Muscle layer of colon (tissue), 2 donors: ENCODE results near the gene ALDOC.

Source experiments
- H3K27ac ChIP-seq: one replicate; pipeline ENCODE4 v1.7.0; 2013; ENCODE audit warnings: low read depth, mild to moderate bottlenecking, low read length, moderate library complexity
- H3K27me3 ChIP-seq, 2 donors: one replicate each; pipeline ENCODE4 v1.7.0; 2013; ENCODE audit warnings: low read length in 2 of 2, mild to moderate bottlenecking in 2 of 2; ENCODE audit not compliant: insufficient read depth in 2 of 2, control insufficient read depth in 1 of 2
- H3K36me3 ChIP-seq: one replicate; pipeline ENCODE4 v1.7.0; 2013; ENCODE audit warnings: mild to moderate bottlenecking, low read length; ENCODE audit not compliant: insufficient read depth
- H3K4me1 ChIP-seq: one replicate; pipeline ENCODE4 v1.7.0; 2013; ENCODE audit warnings: mild to moderate bottlenecking, low read length; ENCODE audit not compliant: insufficient read depth
- H3K4me3 ChIP-seq, 2 donors: one replicate each; pipeline ENCODE4 v1.7.0; 2013; ENCODE audit warnings: low read length in 2 of 2, low read depth in 1 of 2, mild to moderate bottlenecking in 1 of 2, moderate library complexity in 1 of 2
- H3K9ac ChIP-seq: one replicate; pipeline ENCODE4 v1.7.0; 2013; ENCODE audit warnings: low read length
- H3K9me3 ChIP-seq: one replicate; pipeline ENCODE4 v1.7.0; 2013; ENCODE audit warnings: mild to moderate bottlenecking, low read length
- donor health status: abdominal sarcoma.
- donor health status: Adenocarcinoma of cecum.

The ALDOC gene

DNA sequence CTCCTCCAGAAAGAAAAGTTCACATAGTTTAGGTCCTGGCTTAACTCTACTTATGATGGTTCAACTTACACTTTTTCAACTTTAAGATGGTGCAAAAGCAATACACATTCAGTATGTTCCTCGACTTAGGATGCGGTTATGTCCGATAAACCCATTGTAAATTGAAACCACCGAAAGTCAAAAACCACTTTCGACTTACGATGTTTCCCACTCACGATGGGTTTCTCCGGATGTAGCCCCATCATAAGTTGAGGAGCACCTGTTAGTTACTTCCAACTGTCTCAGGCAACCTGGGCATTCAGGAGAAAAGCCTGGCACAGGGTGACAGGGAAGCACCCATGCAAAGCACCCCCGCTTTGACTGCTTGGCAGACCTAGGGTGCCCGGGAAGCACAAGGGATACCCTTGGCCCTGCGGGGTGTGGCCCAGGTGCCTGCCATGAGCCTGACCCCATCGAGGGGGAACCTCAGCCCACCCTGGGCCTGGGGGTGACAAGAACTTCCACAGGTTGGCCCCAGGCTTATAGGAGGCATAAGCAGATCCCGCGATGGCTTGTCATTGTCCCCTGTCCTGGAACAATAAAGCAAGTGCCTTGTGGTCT lies 38.3 kb downstream of the ALDOC start:
- Histone ChIP-seq H3K9me3 (no peaks in the 10 kb centered on the region), H3K36me3 (no peaks in the 10 kb centered on the region), H3K9ac (no peak overlapping the region), H3K4me1 (no peaks in the 10 kb centered on the region), H3K27me3 (no peaks in the 10 kb centered on the region), H3K27ac (no peak overlapping the region), H3K4me3 (no peak overlapping the region)

DNA sequence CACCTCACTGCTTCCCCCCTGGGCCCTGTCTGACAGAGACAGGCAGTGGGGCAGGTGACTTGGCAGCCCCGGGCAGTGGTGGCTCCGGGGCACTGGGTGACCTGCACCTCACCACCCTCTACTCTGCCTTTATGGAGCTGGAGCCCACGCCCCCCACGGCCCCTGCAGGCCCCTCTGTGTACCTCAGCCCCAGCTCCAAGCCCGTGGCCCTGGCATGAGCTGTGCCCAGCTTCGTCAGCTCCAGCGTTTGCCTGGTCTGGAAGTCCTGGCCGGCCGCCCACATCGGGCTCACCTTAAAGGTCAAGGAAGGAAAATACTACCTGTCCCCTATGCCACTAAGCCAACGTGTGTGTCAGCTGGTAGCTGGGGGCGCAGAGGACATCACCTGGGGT lies 39.5 kb downstream of the ALDOC start:
- Histone ChIP-seq H3K9ac (no peak overlapping the region), H3K36me3 (no peaks in the 10 kb centered on the region)

DNA sequence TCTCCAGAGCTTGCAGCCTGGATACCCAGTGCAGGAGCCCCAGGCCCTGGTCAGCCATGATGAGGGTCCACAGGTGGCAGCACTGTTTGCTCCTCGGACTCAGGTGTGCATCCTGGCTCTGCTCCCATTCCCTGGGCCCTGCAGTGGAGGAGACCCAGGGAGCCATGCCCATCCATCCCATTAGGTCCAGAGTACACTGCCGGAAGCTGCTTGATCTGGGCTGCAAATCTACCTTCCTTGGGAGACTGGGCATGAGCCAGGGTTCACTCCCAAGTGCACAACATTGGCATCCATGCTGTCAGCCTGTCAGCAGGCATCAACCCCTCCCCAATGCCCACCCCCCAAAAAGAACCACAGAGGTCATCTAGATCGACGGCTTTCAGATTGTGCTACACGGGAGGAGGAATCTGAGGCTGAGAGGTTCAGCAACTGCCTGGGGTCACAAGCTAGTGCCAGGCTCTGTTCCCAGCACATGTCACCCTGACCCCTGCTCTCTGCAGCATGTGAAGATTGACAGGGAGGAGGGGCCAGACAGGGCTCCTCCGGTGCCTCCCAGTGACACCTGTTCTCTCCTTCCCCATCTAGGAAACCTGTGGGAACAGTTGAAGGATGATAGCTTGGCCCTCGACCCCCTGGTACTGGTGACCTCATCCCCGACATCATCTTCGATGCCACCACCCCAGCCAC lies 40.0 kb downstream of the ALDOC start:
- no peaks in the 10 kb centered on the region for H3K4me1 ChIP-seq
- no peaks in the 10 kb centered on the region for H3K36me3 ChIP-seq
- H3K9me3 ChIP-seq: no peaks in the 10 kb centered on the region
- peaks cover 0 to under 1% of the 10 kb centered on the region in 2 donors for H3K27me3 ChIP-seq
- no peak overlapping the region for H3K27ac ChIP-seq
- H3K4me3 ChIP-seq: no peak overlapping the region
- H3K9ac ChIP-seq: no peak overlapping the region

More for the DNA sequence above, 39.5 kb downstream of the ALDOC start:
- Histone ChIP-seq H3K4me1 (no peaks in the 10 kb centered on the region), H3K27ac (no peak overlapping the region), H3K4me3 (no peak overlapping the region), H3K27me3 (no peaks in the 10 kb centered on the region), H3K9me3 (no peaks in the 10 kb centered on the region)

DNA sequence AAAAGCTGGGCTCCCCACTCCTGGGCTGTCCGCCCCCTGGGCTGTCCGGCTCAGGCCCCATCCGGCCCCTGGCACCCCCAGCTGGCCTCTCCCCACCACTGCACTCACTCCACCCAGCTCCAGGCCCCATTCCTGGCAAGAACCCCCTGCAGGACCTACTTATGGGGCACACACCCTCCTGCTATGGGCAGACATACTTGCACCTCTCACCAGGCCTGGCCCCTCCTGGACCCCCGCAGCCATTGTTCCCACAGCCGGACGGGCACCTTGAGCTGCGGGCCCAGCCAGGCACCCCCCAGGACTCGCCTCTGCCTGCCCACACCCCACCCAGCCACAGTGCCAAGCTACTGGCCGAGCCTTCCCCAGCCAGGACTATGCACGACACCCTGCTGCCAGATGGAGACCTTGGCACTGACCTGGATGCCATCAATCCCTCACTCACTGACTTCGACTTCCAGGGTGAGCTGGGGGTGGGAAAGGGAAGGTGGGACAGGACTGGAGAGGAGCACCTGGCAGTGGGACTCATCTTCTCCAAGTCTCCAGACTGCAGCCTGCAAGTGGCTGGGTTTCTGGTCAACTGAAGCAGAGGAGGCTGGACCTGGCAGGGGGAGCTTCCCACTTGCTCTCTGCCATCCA lies 41.8 kb downstream of the ALDOC start:
- H3K4me3 ChIP-seq: no peak overlapping the region
- peaks cover 0 to 4% of the 10 kb centered on the region in 2 donors for H3K27me3 ChIP-seq
- no peaks in the 10 kb centered on the region for H3K9me3 ChIP-seq
- no peak overlapping the region for H3K9ac ChIP-seq
- no peak overlapping the region for H3K27ac ChIP-seq
- no peaks in the 10 kb centered on the region for H3K36me3 ChIP-seq
- no peaks in the 10 kb centered on the region for H3K4me1 ChIP-seq

DNA sequence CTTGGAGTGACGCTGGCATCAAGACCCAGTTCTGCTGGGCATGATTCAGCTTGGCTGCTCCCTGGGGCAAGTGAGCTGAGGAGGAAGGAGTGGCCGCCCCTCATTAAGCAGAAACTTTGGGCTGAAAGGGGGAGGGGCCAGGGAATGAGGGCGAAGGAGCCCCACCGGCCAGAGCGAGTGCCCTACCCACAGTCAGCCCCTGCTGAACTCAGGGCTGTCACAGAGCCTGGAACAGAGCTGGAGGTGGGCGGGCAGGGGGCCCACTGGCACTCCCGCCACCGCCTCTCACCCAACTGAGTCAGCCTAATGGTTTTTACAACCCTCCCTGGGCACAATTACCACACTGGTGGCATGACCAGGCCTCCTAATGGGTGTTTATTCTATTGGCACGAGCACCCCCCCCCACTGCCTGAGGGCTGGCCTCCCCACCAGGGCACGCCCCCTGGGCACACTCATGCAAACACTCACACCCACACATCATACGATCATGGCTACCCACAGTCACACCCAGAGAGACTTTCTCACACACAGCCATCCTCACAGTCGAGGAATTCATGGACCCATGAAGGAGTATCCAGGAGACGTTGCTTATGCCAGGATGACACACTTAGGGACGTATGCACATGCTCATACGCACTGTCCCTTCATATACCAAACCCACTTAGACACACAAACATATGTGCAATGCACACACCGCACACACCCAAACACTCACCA lies 43.4 kb downstream of the ALDOC start:
- Histone ChIP-seq H3K9ac (no peak overlapping the region), H3K27ac (no peak overlapping the region), H3K4me3 (no peak overlapping the region), H3K4me1 (no peaks in the 10 kb centered on the region), H3K36me3 (no peaks in the 10 kb centered on the region), H3K9me3 (no peaks in the 10 kb centered on the region), H3K27me3 (peaks cover 0 to 4% of the 10 kb centered on the region in 2 donors)

DNA sequence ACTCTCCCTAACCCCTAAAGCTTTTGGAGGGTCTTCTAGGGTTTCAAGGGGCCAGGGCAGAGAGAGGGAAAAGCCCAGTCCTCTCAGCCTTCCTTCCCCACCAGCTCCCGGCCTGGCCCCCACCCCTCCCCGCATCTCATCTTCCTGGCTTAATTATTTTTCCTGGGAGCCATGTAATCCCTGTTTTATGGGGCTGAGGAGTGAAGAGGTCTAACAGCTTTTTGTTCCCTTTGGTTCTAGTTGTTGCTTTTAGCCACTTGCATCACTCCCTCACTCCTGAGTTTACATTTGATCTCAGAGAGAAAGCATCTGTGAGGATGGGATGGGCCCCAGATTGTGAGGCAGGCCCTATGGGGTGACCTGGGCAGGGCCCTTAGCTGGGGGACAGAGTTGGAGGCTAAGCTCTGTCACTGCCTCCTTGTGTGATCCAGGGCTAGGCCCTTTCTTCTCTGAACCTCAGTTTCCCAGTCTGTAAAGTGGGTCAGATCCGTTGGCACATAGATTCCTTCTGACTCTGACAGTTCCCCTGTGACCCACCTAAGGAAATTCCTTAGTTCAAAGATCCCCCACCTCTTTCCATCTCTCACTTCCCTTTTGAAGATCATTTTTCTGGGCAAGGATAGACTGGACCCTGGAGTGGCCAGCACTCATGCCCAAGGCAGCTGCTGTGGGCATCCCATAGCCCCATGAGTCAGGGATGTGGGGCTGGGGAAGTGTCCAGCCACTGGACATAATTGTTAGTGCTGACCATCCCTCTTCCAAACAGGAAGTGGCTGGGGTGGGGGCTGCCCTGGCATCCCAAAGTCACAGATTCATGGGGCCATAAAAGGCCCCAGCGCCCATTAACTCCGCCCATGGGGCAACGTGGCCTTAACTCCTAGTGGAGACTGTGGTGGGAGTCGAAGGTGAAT lies 44.4 kb downstream of the ALDOC start:
- Histone ChIP-seq H3K4me3 (no peak overlapping the region), H3K9me3 (no peaks in the 10 kb centered on the region), H3K27me3 (peaks cover 0 to 4% of the 10 kb centered on the region in 2 donors), H3K9ac (no peak overlapping the region), H3K4me1 (no peaks in the 10 kb centered on the region), H3K27ac (no peak overlapping the region), H3K36me3 (no peaks in the 10 kb centered on the region)

DNA sequence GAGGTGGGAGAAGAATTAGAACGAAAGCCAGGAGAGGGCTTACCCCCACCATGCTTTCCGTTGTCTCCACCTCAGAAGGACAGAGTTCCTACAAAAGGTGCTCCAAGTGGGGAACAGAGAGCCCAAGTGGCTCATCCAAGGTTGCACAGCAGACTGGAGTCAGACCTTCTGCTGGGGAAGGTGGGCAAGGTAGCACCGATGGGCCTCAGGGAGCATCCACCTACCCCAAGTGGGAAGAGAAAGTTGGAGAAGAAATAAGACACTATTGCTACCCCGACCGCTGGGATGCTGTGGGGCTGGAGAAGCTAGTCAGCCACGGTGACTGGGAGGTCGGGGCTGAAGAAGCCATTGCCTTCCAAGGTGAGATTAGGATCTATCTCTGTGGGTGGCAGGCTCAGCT lies 45.8 kb downstream of the ALDOC start:
- Histone ChIP-seq H3K9ac (no peak overlapping the region), H3K4me1 (no peaks in the 10 kb centered on the region), H3K36me3 (no peaks in the 10 kb centered on the region), H3K27me3 (peaks cover 0 to 4% of the 10 kb centered on the region in 2 donors), H3K4me3 (no peak overlapping the region), H3K27ac (no peak overlapping the region), H3K9me3 (no peaks in the 10 kb centered on the region)

DNA sequence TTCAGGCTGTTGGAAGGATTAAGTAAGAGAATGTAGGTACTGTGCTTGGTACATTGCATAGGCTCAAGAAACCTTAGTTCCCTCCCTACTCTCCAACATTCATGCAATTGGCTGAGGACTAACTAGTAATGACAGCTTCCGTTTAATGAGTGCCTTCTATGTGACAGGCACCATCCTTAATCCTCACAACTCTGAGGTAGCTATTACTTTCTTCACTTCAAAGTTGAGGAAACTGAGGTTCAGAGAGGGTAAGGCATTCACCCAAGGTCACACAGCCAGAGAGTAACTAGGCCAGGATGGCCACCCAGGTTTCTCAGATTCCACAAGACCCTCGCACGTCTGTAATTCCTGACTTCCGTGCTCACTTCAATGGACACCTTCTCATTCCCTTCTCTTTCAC lies 46.4 kb downstream of the ALDOC start:
- H3K4me1 ChIP-seq: no peaks in the 10 kb centered on the region
- H3K36me3 ChIP-seq: no peaks in the 10 kb centered on the region
- H3K27ac ChIP-seq: no peak overlapping the region
- H3K9me3 ChIP-seq: no peaks in the 10 kb centered on the region
- no peak overlapping the region for H3K4me3 ChIP-seq
- H3K27me3 ChIP-seq: peaks cover 0 to 4% of the 10 kb centered on the region in 2 donors
- H3K9ac ChIP-seq: no peak overlapping the region

DNA sequence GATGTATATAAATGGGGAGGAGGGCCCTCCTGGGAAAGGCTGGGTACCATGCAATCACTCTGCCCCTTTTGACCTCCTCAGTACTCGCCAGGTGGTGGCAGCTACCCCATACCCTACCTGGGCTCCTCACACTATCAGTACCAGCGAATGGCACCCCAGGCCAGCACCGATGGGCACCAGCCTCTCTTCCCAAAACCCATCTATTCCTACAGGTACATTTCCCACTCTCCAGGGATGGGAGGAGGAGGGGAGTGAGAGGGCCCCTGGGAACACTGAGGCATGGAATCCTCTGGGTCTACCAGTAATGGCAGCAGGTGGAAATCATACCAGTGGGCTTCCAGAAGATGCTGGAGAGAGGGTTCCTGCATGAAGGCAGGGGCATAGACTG lies 47.7 kb downstream of the ALDOC start:
- H3K27me3 ChIP-seq: peaks cover 0 to 4% of the 10 kb centered on the region in 2 donors
- H3K4me1 ChIP-seq: no peaks in the 10 kb centered on the region
- H3K4me3 ChIP-seq: no peak overlapping the region
- no peaks in the 10 kb centered on the region for H3K9me3 ChIP-seq
- no peaks in the 10 kb centered on the region for H3K36me3 ChIP-seq
- no peak overlapping the region for H3K9ac ChIP-seq
- H3K27ac ChIP-seq: no peak overlapping the region

DNA sequence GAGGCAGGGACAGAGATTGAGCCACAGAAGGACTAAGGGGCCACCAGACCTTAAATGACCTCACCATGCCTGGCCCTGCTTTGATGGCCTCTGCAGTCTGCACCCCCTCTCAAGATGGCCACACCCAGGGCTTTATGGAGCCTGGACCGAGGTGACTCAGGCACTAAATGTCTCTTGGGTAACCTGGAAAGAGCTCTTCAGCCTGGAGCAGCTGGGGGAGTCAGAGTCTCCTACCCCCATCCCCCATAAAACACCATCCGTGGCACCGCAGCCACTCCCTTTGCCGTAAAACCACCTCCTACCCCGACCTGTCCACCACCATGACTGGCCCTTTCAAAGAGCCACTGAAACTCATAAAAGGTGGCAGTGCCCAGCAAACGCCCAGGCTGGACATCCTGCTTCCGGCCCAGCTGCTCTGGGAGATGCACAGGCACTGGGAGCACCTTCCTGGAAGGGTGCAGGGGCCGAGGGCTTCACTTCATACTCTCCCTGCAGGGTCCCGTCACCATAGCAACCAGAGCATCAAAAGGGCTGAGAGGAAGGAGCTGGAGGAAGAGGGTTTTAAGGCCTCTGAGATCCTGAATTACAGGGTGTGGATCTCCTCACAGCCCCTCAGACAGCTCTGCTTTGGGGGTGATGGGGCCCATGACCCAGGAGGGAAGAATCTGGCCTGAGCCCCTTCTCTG lies 48.2 kb downstream of the ALDOC start:
- H3K4me3 ChIP-seq: no peak overlapping the region
- no peaks in the 10 kb centered on the region for H3K9me3 ChIP-seq
- no peaks in the 10 kb centered on the region for H3K4me1 ChIP-seq
- H3K27me3 ChIP-seq: peaks cover 0 to 4% of the 10 kb centered on the region in 2 donors
- H3K27ac ChIP-seq: no peak overlapping the region
- no peaks in the 10 kb centered on the region for H3K36me3 ChIP-seq
- H3K9ac ChIP-seq: no peak overlapping the region
